SK-N-SH treated with all-trans-retinoic acid at 6 μM for 48 hours (cell line): ENCODE results near the gene RPL23.

Experiments
- ARNTL ChIP-seq: fragments of 450-650 bp; formaldehyde crosslinking; IDR thresholded peaks from 2 replicates; pipeline ENCODE4 v1.5.0; 2020; ENCODE audit warnings: low read depth, mild to moderate bottlenecking, moderate library complexity, borderline replicate concordance
- BACH2 ChIP-seq: fragments of 250-450 bp; sonication (Bioruptor Pico); IDR thresholded peaks from 2 replicates; pipeline ENCODE4 v1.9.0; 2021; ENCODE audit warnings: mild to moderate bottlenecking, borderline replicate concordance
- CSDC2 ChIP-seq: fragments of 250-450 bp; sonication (Bioruptor Pico); IDR thresholded peaks from 2 replicates; pipeline ENCODE4 v1.5.0; 2020; ENCODE audit warnings: mild to moderate bottlenecking, moderate library complexity
- ESRRG ChIP-seq: fragments of 250-450 bp; sonication (Bioruptor Pico); IDR thresholded peaks from 2 replicates; pipeline ENCODE4 v1.6.1; 2021; ENCODE audit warnings: mild to moderate bottlenecking
- GLIS3 ChIP-seq: fragments of 250-450 bp; sonication (Bioruptor Pico); IDR thresholded peaks from 2 replicates; pipeline ENCODE4 v1.5.0; 2020; ENCODE audit warnings: mild to moderate bottlenecking, moderate library complexity
- RARB ChIP-seq: fragments of 250-450 bp; sonication (Bioruptor Pico); IDR thresholded peaks from 2 replicates; pipeline ENCODE4 v1.8.0; 2021; ENCODE audit warnings: mild to moderate bottlenecking, moderate library complexity
- TCF4 ChIP-seq: fragments of 250-450 bp; sonication (Bioruptor Pico); IDR thresholded peaks from 2 replicates; pipeline ENCODE4 v1.8.0; 2021; ENCODE audit warnings: mild to moderate bottlenecking, moderate library complexity, borderline replicate concordance
- TSHZ2 ChIP-seq: fragments of 250-450 bp; sonication (Bioruptor Pico); IDR thresholded peaks from 2 replicates; pipeline ENCODE4 v1.5.0; 2020; ENCODE audit warnings: mild to moderate bottlenecking, moderate library complexity
- ZFP3 ChIP-seq: fragments of 250-450 bp; sonication (Bioruptor Pico); IDR thresholded peaks from 2 replicates; pipeline ENCODE4 v1.5.0; 2020; ENCODE audit warnings: mild to moderate bottlenecking, moderate library complexity
- ZNF70 ChIP-seq: fragments of 450-650 bp; formaldehyde crosslinking; IDR thresholded peaks from 2 replicates; pipeline ENCODE4 v1.5.0; 2020; ENCODE audit warnings: mild to moderate bottlenecking, moderate library complexity
- TF ChIP-seq, protein P1 (sequence below): fragments of 250-450 bp; sonication (Bioruptor Pico); IDR thresholded peaks from 2 replicates; pipeline ENCODE4 v1.5.1; 2020; ENCODE audit warnings: low read depth, mild to moderate bottlenecking, moderate library complexity

DNA sequence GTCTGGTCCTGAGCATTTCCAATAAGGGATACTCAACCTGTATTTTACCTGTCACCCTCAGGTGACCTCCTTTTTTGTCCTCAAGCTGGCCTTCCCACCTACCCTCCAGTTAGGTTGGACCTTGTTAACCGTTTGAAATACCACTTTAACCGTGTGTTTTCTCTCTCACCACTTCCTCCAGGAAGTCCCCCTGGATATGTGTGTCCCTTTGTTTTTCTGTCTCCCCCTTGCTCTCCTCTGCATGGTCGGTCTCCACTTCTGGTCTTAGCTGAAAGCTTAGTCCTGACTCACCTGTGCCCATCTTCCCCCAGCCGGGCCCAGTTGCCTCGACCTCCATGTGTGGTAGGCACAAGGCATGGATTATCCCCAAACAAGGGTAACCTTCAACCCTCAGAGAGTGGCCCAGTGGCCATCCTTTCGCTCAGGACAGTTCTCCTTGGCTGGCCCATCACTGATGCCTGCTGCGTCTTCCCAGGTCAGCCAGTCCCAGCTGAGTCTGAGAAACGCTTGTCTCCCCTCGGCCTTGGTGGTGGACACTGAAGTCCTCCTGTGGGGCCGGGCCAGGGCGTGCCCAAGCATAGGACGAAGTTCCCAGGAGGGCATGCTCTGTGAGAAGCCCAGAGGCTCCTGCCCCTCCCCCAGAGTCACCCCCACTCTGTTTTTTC, 36.4 kb upstream of the RPL23 start:
- no peak for TF ChIP-seq TCF4 (CRISPR knock-in tag)
- no peak for TF ChIP-seq RARB (CRISPR knock-in tag)
- no peak for TF ChIP-seq GLIS3 (CRISPR knock-in tag)
- no peak for TF ChIP-seq ESRRG (CRISPR knock-in tag)
- TF ChIP-seq CSDC2 (CRISPR knock-in tag) = no peak
- no peak for TF ChIP-seq BACH2 (CRISPR knock-in tag)
- TF ChIP-seq ZFP3 (CRISPR knock-in tag) = no peak
- TF ChIP-seq ARNTL (CRISPR knock-in tag) = no peak
- TF ChIP-seq, protein P1, sequence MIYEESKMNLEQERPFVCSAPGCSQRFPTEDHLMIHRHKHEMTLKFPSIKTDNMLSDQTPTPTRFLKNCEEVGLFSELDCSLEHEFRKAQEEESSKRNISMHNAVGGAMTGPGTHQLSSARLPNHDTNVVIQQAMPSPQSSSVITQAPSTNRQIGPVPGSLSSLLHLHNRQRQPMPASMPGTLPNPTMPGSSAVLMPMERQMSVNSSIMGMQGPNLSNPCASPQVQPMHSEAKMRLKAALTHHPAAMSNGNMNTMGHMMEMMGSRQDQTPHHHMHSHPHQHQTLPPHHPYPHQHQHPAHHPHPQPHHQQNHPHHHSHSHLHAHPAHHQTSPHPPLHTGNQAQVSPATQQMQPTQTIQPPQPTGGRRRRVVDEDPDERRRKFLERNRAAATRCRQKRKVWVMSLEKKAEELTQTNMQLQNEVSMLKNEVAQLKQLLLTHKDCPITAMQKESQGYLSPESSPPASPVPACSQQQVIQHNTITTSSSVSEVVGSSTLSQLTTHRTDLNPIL (CRISPR knock-in tag) = no peak
- TF ChIP-seq ZNF70 (CRISPR knock-in tag) = no peak
- no peak for TF ChIP-seq TSHZ2 (CRISPR knock-in tag)
